Fibroblast of skin of right biceps (primary cell): ENCODE data around the gene CDYL2.

Experiments used
- DNase-seq: peaks from one replicate; pipeline ENCODE4 v3.0.0-alpha.2; 2013

CDYL2 gene

DNA sequence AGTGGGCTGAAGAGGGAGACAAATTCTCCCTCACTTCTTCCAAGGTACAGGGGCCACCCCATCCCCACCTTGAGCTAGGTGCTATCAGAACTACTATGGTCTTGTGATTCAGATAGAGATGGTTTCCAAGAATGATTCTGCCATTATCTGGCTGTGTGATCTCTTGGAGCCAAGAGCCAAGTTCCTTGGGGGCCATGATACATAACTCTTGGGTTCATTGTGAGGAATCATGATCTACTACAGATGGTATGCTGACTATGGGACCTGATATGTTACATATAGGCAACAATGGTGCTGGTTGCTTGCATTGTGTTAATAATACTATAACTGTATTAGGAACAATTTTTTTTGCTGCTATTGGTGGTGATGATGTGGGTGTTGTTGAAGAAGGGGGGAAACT is 217.9 kb downstream of the CDYL2 start:
- DNase-seq: peak; percentile 43

- no peak for DNase-seq
Measured at GRCh38 chr16:80585764-80586163, 218.6 kb downstream of the CDYL2 start.

- peak; percentile 81 for DNase-seq
Measured at GRCh38 chr16:80583466-80583865, 220.9 kb downstream of the CDYL2 start.

GRCh38 chr16:80580109-80580832 is 224.1 kb downstream of the CDYL2 start:
- DNase-seq: peak; percentile 84

- DNase-seq: no peak
Measured at GRCh38 chr16:80577485-80578280, 226.7 kb downstream of the CDYL2 start.

GRCh38 chr16:80576343-80576912 is 228.0 kb downstream of the CDYL2 start:
- no peak for DNase-seq

DNA sequence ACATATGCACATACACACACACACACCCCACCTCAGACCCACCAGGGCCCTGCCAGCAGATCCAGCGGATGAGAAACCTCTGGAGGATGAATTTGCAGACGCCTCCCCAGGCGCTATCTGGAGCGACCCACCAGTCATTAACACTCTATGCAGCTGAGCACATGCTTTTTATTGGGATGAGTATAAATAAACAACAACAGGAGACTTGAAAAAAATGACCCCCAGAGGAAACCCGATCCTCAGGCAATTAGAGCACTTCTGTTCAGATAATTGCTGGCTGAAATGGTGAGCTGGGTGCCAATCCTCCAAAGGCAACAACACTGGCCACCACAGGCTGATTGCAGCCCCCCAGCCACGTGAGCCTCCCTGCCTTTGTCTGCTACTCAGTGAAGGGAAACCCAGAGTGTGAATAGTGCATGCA is 230.7 kb downstream of the CDYL2 start:
- DNase-seq: no peak

DNA sequence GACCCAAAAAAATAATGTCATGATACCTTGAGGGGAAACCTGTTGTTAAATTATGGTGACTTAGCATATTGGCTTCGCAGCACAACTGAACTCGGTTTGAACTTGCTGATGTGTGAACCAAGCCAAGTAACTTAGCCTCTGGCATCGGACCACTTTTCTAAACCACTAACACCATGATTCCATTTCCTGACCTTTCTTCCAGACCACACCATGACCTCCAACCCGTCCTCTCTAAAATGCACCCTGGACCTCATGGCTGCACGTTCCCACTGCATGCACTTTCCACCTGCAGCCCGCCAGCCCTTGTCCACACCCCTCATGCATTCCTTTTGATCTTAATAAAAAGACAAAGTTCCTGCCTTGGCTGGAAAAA is 234.3 kb downstream of the CDYL2 start:
- DNase-seq: peak; percentile 29

DNA sequence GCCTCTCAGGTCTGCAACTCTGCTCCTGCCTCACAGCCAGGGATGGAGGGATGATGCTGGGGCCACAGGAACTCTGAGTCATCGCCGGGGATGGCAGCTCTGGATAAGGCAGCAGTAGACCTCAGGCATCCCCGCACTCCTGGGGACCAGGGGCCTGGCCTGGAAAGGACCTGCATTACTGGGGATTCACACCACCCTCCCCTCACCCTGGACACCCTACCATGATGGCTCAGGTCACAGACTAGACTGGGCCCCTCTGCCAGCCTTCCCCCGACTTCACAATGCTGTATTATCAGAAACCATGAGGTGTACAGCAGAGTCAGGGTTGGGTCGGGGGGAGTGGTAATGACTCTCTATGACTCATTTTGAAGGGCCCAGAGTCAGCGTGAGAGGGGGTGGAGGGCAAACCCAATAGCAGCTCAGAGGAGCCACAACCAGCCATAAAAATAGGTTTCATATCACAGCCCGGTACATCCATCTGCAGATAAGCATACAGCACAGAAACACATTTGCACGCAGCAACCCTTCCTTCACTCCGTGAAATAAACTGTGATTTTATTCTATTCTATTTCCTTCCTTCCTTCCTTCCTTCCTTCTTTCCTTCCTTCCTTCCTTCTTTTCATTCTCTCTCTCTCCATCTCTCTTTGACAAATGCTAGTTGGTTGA is 234.8 kb downstream of the CDYL2 start:
- DNase-seq: peak; percentile 79

DNA sequence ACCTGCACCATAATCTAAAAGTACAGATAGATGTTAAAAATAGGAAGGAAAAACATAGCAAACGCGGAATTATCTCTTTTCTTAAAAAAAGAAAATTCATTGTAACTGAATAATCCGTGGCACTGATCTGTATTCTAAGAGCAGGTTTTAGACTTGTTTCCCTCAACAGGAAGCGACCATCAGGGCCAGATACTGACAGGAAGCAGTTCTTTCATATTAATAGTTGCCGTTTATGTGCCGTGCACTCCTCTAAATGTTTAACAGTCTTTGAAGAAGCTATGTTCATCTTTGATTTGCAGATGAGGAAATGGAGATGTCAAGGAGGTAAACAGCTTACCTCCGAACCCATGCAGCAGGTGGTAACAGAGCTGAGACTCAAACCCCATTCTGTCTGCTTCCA is 240.0 kb downstream of the CDYL2 start:
- DNase-seq: no peak

- DNase-seq: no peak
Measured at GRCh38 chr16:80563066-80563465, 241.3 kb downstream of the CDYL2 start.

DNA sequence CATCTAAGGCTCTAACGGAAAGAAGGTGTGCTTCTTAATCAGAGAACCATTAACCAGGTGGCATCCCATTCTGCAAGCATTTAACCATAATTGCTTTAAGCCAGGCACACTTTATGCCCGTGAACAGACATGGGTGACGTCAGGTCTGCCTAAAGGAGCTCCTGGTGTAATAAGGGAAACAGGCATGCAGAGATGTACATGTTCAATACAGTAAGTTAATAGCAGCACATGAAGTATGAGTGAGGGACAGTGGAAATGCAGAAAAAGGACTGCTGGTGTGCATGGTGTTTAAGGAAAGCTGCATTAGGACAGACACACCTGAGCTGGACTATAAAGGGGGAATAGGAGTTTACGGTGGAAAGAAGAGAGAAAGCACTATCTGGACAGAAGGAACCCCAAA is 245.0 kb downstream of the CDYL2 start:
- no peak for DNase-seq

DNA sequence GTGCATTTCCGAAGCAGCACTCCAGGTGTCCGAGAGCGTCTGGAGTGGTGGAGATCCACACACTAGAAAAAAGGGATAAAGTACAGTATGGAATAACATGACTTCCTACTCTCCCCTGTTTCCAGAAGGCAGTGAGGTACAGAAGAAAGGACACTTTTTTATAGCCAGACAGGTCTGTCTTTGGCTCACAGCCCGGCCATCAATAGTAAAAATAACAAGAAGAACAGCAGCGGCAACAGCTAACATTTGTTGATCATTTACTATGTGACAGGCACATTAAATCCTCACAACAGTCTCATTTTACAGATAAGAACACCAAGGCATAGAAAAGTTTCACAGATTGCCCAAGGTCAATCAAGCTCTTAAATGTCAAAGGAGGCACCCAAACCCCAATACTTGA is 247.4 kb downstream of the CDYL2 start:
- no peak for DNase-seq

GRCh38 chr16:80556481-80556880 is 247.9 kb downstream of the CDYL2 start:
- no peak for DNase-seq

GRCh38 chr16:80554033-80554432 is 250.4 kb downstream of the CDYL2 start:
- DNase-seq: no peak

- no peak for DNase-seq
Measured at GRCh38 chr16:80552277-80552676, 252.1 kb downstream of the CDYL2 start.
